OCI-LY3 (cell line): ENCODE measurements around the gene DLG1.

Experiments used
- EZH2phosphoT487 ChIP-seq: fragments of 200-600 bp; shearing (Covaris generic); IDR thresholded peaks from 2 replicates; pipeline ENCODE4 v1.6.1; 2018; ENCODE audit warnings: antibody characterized with exemption, mixed run types, low read depth
- TF ChIP-seq, protein P1 (sequence below): fragments of 200-600, 300-600 bp; sonication (generic); IDR thresholded peaks from 2 replicates; pipeline ENCODE4 v1.5.1; 2014; ENCODE audit warnings: antibody characterized with exemption, low read length, low read depth

DNA sequence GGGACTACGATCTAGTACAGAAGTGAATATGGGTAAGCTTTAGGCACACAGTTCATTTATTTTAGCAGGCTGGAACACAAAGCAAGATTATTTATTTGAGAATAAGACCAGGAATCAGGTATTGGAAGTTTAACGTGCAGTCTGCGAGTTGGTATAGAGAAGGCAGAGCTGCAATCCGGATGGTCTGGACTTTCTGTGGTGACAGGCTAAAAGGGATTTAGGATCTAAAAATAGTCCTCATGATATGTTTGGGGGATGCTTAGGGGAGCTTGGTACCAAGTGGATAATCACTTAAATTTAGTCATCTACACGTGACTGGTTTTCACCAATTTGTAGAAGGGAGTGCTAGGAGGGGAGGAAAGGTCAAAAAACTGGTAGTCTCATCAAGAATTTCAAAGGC, 119.4 kb downstream of the DLG1 start:
- TF ChIP-seq, protein P1, sequence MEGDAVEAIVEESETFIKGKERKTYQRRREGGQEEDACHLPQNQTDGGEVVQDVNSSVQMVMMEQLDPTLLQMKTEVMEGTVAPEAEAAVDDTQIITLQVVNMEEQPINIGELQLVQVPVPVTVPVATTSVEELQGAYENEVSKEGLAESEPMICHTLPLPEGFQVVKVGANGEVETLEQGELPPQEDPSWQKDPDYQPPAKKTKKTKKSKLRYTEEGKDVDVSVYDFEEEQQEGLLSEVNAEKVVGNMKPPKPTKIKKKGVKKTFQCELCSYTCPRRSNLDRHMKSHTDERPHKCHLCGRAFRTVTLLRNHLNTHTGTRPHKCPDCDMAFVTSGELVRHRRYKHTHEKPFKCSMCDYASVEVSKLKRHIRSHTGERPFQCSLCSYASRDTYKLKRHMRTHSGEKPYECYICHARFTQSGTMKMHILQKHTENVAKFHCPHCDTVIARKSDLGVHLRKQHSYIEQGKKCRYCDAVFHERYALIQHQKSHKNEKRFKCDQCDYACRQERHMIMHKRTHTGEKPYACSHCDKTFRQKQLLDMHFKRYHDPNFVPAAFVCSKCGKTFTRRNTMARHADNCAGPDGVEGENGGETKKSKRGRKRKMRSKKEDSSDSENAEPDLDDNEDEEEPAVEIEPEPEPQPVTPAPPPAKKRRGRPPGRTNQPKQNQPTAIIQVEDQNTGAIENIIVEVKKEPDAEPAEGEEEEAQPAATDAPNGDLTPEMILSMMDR, result no peak
- no peak for TF ChIP-seq EZH2phosphoT487
